ENCODE data around the gene ADAMTSL4. TPM values are rescaled to one million over a fixed set of nuclear protein-coding genes. Genes with fewer than 3 reads are reported as not detected.
A peak's percentile ranks its signal among the peaks of the same experiment; 100 is the strongest.

The ADAMTSL4 gene
- total and polyA plus RNA-seq, 9 of the 15 experiments (the other 6 are each of a cell fraction or from before 2014, with no cell fraction given), result 12.7 to 212 (median 35.6) TPM

DNA sequence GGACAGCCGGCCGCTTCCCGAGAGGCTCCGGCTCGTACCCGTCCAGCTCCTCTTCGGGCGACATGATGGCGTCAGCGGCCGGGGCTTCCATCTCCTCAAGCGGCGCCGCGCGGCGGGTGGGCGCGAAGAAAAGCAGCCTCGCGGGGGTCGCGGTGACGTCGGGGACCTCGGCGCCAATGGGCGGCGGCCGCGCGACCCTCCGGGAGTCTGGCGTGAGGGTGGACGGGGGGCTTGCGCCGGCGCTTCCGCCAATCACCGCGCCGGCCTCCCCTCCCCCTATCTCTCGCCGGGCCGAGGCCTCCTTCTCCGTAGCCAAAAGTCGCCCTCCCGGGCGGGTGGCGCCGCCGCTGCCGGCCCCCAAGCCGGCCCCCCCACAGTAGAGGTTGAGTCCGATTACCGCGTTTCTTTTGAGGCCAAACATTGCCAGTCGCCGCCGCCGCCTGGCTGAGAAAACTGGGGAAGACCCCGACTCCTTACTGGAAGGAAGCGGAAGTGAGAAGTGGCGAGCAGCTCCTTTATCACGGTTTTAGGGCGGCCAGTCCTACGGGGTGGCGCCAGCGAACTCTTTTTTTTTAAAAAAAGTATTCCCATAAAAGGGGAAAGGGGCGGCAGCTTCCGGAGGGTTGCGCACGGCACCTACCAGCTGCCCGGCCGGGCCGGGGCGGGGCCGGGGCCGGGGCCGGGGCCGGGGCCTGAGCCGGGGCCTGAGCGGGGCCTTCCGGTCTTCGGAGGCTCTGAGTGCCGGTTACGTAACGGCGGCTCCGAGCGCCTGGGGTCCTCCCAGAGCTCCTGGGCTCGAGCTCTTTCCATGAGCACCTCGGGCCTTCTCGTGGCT lies 30.1 kb downstream of the ADAMTSL4 start, which contains the start of gene MCL1 (continued):
- TF ChIP-seq, protein P1, sequence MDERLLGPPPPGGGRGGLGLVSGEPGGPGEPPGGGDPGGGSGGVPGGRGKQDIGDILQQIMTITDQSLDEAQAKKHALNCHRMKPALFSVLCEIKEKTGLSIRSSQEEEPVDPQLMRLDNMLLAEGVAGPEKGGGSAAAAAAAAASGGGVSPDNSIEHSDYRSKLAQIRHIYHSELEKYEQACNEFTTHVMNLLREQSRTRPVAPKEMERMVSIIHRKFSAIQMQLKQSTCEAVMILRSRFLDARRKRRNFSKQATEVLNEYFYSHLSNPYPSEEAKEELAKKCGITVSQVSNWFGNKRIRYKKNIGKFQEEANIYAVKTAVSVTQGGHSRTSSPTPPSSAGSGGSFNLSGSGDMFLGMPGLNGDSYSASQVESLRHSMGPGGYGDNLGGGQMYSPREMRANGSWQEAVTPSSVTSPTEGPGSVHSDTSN (CRISPR knock-in tag; IDR thresholded peaks at IDR 0.05; ENCODE audit: low read depth), result no peak
- TF ChIP-seq, protein P1 (tag; conservative IDR thresholded peaks at IDR 0.05; ENCODE audit: low read depth), result no peak
- no peak for TF ChIP-seq RUNX1 (IDR thresholded peaks at IDR 0.05; ENCODE audit: low read depth)
- TF ChIP-seq BDP1 (IDR thresholded peaks at IDR 0.05; ENCODE audit: insufficient read depth, insufficient read length), result no peak
- no peak for TF ChIP-seq PHF21A (IDR thresholded peaks at IDR 0.05; ENCODE audit: borderline replicate concordance, low read depth)
- TF ChIP-seq, protein P2, sequence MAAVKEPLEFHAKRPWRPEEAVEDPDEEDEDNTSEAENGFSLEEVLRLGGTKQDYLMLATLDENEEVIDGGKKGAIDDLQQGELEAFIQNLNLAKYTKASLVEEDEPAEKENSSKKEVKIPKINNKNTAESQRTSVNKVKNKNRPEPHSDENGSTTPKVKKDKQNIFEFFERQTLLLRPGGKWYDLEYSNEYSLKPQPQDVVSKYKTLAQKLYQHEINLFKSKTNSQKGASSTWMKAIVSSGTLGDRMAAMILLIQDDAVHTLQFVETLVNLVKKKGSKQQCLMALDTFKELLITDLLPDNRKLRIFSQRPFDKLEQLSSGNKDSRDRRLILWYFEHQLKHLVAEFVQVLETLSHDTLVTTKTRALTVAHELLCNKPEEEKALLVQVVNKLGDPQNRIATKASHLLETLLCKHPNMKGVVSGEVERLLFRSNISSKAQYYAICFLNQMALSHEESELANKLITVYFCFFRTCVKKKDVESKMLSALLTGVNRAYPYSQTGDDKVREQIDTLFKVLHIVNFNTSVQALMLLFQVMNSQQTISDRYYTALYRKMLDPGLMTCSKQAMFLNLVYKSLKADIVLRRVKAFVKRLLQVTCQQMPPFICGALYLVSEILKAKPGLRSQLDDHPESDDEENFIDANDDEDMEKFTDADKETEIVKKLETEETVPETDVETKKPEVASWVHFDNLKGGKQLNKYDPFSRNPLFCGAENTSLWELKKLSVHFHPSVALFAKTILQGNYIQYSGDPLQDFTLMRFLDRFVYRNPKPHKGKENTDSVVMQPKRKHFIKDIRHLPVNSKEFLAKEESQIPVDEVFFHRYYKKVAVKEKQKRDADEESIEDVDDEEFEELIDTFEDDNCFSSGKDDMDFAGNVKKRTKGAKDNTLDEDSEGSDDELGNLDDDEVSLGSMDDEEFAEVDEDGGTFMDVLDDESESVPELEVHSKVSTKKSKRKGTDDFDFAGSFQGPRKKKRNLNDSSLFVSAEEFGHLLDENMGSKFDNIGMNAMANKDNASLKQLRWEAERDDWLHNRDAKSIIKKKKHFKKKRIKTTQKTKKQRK (IDR thresholded peaks at IDR 0.05; ENCODE audit: borderline replicate concordance, low read depth, low read length), result no peak
- TF ChIP-seq ZNF197 (CRISPR knock-in tag; IDR thresholded peaks at IDR 0.05; ENCODE audit: low read depth), result no peak; the same call in 1 of the 2 replicates
- no peak for TF ChIP-seq SNRNP70 (optimal IDR thresholded peaks at IDR 0.05; ENCODE audit: low read depth, low read length)
- no peak for TF ChIP-seq MYBL2 (IDR thresholded peaks at IDR 0.05; ENCODE audit: low read depth)
- no peak for TF ChIP-seq MYBL2 (CRISPR knock-in tag; IDR thresholded peaks at IDR 0.05; ENCODE audit: borderline replicate concordance)
- no peak for TF ChIP-seq PTTG1 (tag; IDR thresholded peaks at IDR 0.05; ENCODE audit: low read depth)
- TF ChIP-seq NFE2L1 (tag; IDR thresholded peaks at IDR 0.05; ENCODE audit: borderline replicate concordance, low read depth), result no peak
- TF ChIP-seq ESRRB (CRISPR knock-in tag; IDR thresholded peaks at IDR 0.05; ENCODE audit: borderline replicate concordance), result no peak
- TF ChIP-seq MED1 (CRISPR knock-in tag; IDR thresholded peaks at IDR 0.05; ENCODE audit: borderline replicate concordance), result no peak
- no peak for TF ChIP-seq SETDB1 (IDR thresholded peaks at IDR 0.05; ENCODE audit: low read length)
- TF ChIP-seq CHD1 (IDR thresholded peaks at IDR 0.05; ENCODE audit: low read length), result peak; percentile 89
- TF ChIP-seq, protein P3, sequence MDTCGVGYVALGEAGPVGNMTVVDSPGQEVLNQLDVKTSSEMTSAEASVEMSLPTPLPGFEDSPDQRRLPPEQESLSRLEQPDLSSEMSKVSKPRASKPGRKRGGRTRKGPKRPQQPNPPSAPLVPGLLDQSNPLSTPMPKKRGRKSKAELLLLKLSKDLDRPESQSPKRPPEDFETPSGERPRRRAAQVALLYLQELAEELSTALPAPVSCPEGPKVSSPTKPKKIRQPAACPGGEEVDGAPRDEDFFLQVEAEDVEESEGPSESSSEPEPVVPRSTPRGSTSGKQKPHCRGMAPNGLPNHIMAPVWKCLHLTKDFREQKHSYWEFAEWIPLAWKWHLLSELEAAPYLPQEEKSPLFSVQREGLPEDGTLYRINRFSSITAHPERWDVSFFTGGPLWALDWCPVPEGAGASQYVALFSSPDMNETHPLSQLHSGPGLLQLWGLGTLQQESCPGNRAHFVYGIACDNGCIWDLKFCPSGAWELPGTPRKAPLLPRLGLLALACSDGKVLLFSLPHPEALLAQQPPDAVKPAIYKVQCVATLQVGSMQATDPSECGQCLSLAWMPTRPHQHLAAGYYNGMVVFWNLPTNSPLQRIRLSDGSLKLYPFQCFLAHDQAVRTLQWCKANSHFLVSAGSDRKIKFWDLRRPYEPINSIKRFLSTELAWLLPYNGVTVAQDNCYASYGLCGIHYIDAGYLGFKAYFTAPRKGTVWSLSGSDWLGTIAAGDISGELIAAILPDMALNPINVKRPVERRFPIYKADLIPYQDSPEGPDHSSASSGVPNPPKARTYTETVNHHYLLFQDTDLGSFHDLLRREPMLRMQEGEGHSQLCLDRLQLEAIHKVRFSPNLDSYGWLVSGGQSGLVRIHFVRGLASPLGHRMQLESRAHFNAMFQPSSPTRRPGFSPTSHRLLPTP (IDR thresholded peaks at IDR 0.05; ENCODE audit: borderline replicate concordance, extremely low read depth, insufficient read length), result no peak
- TF ChIP-seq KHSRP (IDR thresholded peaks at IDR 0.05), result no peak
- TF ChIP-seq ZKSCAN8 (CRISPR knock-in tag; IDR thresholded peaks at IDR 0.05), result no peak

Measured in K562 (cell line).